Activated CD4-positive, CD25-positive, alpha-beta regulatory T cell treated with anti-CD3 and anti-CD28 coated beads, Interleukin-2, amount 50 U/mL, for 72 hours (primary cell): ENCODE results near the gene ANAPC16.
"Not testable (repeated sequence)": the region's sequence is repeated elsewhere in the genome, so short reads cannot be mapped to it uniquely, and the experiment has no call there.

ENCODE experiments used
- DNase-seq: peaks from one replicate; pipeline ENCODE4 v3.0.0; 2021

Gene ANAPC16

DNA sequence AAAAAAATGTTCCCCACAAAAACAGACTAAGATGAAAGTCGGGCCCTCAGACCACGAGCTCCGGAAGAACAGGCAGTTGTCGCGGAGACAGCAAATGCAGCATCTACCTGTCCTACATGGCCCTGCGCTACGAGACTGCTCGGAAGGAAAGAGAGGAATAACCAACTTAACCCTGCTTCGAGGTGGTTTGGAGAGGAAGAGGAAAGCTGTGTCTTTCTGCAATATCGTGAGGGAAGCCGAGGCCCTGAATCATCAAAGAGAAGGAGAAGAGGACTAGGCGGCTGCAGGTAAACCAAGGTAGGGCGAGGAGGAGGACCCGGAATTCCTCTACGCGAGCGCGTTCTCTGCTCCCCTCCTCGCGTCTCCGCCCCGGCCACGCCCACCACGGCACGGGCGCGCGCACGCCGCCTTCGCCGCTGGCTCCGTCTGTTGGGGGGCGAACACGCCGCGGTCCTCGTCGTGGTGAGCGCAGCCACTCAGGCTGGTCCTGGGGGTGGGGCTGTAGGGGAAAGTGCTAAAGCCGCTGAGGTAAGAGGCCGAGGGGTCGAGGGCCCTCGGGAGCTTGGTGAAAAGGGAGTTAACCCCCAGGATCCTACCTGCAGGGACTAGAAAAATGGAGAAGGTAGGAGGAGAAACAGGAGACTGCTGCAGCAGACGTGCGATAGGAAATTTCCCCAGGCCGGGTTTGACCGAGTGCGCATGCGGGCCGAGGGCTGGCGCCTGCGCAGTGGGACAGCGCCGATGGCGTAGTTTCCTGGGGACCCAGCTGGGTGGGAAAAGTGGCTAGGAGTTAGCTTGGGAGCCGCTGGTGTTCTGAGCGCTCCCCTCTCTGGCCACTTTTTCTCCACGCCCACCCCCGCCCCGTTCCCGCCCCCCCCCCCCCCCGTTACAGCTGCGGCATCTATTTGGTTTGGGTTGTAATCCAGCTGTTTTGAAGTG, at the start of gene ANAPC16, which contains the start of gene ASCC1:
ANAPC16 (plus strand) TSS at position 402 of the 939 bp plus-strand sequence. CDS start 7,903 bp downstream, outside the sequence.
ASCC1 (minus strand) TSS at position 666 of the 939 bp plus-strand sequence. CDS start 2,978 bp downstream, outside the sequence.
- DNase-seq, result peak; percentile 97

DNA sequence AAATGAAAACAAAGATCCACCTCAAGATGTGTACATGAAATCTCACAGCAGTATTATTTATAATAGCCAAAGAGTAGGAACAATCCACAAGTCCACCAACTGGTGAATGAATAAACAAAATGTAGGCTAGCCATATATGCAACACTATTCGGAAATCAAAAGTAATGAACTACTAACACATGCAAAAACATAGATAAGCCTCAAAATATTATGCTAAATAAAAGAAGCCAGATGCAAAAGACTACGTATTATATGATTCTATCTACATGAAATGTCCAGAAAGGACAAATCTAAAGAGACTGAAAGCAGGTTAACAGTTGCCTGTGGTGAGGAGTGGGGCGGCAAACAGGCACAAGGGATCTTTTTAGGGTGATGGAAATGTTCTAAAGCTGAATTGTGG, 48.7 kb upstream of the ANAPC16 start:
- no peak for DNase-seq

DNA sequence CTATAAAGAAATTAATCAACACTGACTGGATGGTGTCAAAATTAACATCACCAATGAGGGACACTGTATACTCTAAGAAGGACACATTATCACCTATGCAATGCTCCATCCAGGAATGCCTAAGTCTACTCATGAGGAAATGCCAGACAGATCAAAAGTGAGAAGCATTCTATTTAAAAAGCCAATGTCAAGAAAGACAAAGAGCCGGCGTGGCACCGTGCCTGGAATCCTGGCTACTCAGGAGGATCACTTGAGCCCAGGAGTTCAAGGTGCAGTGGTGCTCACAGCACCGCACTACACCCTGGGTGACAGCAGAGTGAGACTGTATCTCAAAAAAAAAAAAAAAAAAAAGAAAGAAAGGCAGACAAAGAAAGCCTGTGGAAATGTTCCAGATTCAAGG, 45.5 kb upstream of the ANAPC16 start:
- DNase-seq, result no peak

DNA sequence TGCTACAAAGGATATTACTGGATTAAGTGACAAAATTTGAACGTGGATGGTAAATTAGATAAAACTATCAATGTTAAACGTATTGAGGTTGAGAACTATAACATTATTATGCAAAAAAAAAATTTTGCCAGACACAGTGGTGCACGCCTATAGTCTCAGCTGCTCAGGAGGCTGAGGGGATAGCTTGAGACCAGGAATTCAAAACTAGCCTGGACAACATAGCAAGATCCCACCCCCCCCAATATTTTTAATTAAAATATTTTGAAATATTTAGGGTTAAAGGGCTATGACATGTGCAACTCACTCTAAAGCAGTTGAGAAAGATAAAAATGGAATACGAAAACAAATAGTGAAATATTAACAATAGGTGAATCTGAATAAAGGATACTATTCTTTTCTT, 45.1 kb upstream of the ANAPC16 start:
- no peak for DNase-seq

DNA sequence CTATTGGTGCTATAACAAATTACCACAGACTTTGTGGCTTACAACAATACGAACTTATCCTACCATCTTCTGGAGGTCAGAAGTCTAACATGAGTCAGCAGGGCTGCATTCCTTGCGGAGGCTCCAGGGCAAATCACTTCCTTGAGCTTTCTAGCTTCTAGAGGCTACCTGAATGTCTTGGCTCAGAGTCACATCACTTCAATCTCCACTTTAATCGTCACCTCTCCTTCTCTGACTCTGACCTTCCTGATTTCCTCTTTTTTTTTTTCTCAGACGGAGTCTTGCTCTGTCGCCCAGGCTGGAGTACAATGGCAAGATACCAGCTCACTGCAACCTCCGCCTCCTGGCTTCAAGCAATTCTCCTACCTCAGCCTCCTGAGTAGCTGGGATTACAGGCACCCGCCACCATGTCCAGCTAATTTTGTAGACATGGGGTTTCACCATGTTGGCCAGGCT, 44.6 kb upstream of the ANAPC16 start:
- no peak for DNase-seq

DNA sequence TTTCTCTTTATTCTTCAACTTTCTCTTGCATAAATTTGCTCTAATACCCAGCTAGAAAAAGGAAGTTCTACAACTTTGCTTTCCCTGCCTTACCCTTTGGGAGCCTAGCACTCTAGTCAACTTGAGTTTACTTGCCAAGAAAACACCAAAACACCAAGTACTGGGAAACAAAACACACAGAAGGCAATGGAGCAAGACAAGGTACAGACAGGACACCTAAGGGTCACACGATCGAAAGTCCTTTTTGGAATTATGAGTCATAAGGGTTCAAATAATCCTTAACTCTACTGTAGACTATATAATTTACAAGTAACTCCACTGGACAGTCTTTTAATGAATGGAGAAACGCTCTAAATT, 42.6 kb upstream of the ANAPC16 start:
- no peak for DNase-seq

DNA sequence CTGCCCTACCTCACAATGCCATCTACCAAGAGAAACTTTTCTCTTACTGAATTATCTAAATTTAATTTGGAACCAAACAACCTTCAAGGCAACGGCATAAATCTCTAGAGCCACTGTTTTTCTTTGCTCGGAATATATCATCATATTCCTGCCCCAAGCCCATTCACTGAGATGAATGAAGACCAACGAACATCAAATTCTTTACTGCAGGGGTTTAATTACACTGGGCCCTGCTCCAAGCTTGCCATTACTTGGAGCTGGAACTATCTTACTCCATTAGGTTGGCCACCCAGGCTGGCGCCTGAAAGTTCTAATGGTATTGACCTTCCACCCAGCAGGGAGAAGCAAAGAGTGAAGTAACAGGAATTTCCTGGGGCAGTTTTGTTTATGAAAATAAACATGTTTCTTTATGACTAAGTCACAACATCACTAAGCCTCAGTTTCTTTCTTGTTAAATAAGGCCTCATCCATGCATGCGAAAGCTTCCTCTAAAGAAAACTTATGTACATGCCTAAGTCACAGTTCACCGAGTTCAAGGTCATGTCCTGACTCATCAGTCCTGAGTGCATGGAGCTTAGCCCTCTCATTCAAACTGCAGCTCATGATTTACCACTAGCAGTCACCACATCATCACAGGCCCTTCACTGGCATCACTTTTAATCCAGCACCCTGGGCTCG, 42.1 kb upstream of the ANAPC16 start:
- DNase-seq, result no peak

DNA sequence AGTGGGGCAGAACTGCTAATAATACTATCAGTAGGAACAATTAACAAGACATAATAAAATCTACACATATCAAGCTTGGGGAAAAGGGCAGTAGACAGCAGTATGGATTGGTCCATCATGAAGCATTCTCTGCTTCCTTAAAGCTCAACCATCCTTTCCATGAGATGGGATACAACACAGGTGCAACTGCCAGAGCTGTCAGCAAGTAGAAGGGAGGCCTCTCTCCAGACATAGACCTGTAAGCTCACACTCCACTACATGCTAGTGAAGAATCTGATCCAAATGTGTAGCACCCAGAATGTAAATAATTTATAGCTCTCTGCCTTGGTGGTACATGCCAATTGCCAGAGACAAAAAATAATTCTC, 41.5 kb upstream of the ANAPC16 start:
- DNase-seq, result no peak

DNA sequence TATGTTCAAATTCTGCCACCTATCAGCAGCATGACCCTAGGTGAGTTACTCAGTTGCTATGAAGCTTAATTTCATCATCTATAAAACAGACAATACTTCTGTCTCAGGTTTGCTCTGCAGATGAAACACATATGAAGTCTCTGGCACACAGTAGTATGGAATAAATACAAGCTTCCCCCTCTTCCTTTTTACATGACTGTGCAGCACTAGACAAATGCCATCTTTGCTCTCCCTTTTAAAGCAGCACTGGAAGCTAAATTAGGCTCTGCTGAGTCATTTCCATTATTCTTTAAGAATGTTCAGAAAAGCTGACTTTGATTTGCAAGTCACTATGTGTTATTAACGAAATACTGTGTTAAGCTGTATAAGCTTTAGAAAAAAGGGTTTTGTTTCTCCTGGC, 40.7 kb upstream of the ANAPC16 start:
- no peak for DNase-seq

DNA sequence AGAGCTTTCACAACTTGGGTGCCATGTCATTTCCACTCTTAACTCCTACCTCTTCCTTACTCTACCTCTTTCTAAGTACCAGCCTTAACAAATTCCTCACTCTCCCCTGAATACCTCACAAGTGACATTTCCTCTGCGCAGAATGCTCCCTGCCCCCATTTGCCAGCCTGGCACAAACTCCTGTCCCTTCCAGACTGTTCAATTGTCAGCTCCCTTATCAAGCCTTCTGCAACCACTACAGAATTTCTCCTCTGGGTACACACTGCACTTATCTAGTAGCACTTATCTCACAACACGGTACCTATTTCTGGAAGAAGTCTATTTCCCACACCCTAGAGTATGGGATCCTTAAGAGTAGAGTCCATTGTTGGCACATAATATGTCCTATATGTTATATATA, 39.1 kb upstream of the ANAPC16 start:
- DNase-seq, result no peak

DNA sequence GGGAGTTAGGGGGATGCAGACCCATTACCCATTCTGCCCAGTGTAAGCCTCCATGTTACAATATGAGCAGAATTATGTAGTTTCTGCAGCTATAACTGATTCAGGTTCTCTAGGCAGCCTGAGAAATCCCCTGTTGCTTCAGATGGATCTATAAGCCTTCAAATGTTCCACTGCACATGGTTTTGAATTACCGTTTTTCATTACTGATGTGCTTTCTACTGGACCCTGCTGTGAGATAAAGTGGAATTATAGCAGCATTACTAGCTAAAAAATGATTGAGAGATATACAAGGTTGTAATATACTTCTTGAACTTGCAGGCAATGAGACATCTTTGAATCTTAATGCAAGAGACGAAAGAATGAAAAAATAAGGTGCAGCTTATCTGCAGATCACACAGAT, 38.4 kb upstream of the ANAPC16 start:
- DNase-seq, result no peak

DNA sequence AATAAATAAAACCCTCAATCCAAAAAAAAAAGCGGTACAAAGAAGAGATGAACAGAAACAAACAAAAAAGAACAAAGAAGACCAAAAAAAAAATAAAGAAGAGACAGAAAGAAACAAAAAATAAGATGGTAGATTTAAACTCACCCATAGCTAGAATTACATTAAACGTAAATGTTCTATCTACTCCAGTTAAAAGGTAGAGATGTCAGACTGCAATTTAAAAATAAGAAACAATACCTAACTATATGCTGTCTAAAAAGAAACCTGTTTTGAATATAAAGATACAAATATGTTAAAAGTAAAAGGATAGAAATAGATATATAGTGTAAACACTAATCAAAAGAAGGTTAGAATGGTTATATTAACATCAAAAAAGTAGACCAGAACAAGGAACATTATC, 31.7 kb upstream of the ANAPC16 start:
- no peak for DNase-seq

DNA sequence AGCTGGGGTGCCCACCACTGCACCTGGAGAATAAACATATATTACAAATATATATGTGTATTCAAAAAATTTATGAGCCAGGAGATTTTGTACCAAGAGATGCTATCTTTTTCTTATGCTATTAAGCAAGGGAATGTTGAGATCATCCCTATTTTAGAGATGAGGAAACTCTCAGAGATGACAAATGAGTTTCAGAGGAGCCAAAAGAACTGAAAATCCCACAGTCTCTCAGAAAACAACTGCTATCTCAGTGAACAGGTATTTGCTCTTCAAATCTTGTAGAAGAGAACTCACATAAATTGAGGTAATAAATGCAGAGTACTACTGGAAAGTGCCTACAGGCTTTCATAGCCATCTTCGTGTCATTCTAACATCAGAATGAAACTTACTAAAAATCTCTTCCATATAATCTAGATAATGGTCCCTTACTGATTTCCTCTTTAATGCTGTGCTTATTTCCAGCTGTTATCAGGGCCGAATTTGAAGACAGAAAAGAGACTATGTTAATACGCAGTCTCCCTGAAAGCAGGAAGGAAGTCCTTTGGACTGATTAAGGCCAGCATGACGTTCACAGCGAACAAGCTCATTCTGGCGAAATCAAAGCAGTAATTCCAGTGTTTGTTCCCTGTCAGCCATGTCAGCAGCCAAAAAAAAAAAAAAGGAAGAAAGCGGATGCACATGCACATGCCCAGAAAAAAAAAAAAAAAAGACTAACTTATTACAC, 29.4 kb upstream of the ANAPC16 start:
- DNase-seq, result no peak

DNA sequence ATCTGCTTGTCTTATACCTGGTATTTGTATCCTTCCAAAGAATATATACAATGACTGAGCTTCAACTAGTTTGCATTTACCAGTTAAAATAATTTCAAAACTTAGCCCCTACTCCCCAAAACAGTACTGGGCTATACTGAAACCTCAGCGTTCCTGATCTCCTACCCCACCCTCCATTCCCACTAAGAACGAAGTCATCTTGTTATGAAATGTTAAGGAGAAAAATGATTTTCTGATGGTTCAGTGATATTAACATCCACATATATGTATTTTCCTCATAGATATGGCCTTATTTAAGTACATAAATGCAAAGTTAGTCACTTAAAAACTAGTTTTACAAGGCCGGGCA, 28.9 kb upstream of the ANAPC16 start:
- DNase-seq, result no peak

DNA sequence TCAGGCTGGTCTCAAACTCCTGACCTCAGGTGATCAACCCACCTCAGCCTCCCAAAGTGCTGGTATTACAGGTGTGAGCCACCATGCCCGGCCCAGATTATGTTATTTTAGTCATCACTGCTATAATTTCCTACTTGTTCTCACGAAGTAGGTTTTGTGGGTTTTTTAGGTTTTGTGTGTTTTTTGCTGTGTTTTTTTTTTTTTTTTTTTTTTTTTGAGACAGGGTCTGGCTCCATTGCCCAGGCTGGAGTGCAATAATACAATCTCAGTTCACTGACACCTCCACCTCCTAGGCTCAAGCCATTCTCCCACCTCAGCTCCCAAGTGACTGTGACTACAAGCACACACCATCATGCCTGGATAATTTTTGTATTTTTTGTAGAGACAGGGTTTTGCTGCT, 20.9 kb upstream of the ANAPC16 start:
- DNase-seq, result no peak

DNA sequence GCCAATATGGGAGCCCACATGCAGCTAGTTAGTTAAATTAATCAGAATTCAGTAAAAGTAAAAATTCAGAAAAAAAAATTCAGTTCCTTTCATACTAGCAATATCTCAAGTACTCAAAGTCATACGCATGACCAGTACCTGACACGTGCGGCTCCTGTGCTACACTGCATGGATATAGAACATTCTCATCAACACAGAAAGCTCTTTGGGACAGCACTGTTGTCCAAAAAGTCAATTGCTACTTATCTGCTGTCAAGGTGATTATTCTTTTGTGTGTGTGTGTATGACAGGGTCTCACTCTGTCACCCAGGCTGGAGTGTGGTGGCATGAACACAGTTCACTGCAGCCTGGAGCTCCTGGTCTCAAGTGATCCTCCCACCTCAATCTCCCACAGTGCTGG, 14.9 kb upstream of the ANAPC16 start:
- DNase-seq, result no peak

DNA sequence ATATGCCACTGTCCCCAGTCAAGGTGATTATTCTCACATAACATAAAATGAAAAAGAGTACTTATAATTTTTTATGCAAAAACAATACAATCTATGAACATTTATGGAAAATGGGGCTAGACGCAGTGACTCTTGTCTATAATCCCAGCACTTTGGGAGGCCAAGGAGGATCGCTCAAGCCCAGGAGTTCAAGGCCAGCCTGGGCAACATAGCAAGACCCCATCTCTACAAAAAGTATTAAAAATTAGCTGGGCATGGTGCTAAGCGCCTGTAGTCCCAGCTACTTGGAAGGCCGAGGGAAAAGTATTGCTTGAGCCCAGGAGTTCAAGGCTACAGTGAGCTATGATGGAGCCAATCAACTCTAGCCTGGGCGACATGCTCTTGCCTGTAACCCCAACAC, 14.5 kb upstream of the ANAPC16 start:
- no peak for DNase-seq

DNA sequence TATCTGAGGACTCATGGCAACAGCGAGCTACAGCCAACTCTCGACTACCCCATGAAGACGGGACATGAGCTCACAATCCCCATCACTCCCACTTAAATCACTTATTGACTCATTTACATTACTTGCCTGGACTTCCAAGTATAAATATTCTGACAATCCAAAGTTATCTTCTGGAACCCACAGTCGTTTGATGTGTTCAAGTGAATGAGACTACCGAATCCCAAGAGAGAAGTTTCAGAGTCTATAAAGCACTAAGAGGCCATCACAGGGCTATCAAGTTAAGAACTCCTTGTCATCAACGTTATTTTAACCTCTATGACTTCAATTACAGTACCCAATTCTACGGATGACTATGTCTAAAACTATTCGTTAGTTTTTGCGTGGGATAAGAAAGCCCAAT, 11.5 kb upstream of the ANAPC16 start:
- DNase-seq, result no peak

DNA sequence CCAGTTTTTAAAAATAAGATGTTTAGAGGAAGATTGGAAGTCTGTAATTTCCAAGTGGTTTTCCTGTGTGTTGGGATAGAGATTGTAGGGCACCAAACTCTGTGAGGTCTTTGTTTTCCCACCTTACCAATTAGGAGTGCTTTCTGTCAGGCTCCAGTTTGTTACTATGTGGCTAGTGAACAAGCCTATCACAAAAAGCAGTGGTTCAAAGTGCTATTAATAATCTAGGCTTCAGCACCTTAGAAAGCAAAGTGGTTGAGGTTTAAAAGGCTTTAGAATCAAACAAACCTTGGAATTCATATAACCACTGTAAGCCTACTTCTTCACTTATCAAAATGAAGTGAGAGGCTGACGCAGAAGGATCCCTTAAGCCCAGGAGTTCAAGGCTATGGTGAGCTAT, 11.1 kb upstream of the ANAPC16 start:
- no peak for DNase-seq

DNA sequence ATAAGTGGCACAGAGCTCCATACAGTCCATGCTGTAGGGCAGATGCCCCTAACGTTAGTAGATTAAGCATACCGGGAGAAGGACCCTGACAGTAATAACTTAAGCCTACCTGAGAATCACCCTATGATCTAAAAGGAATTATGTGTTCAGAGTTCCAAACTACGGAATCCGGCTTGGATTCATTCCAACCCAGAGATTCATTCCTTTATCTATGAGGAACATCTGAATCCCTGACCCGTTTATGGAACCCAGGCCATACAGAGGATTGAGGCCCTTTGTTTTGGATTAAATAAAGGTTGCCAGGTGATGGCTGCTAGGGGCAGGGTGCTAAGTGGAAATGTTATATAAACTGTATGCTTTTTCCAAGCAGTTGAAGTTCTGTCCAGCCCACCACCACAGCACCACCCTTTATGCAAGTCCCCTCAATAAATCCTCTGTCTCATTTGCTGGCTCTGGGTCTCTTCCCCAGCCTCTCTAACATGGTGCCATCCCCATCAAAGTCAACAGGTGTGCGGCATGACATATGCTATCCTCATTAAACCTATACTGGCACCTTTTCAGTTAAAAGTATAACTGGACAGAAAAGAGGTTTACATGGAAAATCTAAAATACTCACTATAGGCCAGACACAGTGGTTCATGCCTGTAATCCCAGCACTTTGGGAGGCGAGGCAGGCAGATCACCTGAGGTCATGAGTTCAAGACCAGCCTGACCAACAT, 9.1 kb upstream of the ANAPC16 start:
- no peak for DNase-seq

DNA sequence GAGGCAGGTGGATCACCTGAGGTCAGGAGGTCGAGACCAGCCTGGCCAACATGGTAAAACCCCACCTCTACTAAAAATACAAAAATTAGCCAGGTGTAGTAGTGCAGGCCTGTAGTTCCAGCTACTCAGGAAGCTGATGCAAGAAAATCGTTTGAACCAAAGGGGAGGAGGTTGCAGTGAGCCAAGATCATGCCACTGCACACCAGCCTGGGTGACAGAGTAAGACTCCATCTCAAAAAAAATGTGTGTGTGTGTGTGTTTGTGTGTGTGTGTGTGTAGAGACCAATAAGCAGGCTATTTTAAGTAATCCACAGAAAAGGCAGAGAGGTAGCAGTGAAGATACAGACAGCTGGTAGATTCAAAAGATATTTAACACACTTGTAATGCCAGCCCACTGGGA, 7.3 kb upstream of the ANAPC16 start:
- DNase-seq, result not testable (repeated sequence)

DNA sequence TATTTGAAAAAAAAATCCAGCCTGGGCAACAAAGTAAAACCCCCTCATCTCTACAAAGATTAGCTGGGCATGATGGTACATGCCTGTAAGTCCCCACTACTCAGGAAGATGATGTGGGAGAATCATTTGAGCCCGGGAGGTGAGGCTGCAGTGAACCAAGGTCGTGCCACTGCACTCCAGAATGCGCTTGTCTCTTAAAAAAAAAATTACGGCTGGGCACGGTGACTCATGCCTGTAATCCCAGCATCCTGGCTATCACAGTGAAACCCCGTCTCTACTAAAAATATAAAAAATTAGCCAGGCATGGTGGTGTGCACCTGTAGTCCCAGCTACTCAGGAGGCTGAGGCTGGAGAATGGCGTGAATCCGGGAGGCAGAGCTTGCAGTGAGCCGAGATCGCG, 4.4 kb upstream of the ANAPC16 start:
- not testable (repeated sequence) for DNase-seq

DNA sequence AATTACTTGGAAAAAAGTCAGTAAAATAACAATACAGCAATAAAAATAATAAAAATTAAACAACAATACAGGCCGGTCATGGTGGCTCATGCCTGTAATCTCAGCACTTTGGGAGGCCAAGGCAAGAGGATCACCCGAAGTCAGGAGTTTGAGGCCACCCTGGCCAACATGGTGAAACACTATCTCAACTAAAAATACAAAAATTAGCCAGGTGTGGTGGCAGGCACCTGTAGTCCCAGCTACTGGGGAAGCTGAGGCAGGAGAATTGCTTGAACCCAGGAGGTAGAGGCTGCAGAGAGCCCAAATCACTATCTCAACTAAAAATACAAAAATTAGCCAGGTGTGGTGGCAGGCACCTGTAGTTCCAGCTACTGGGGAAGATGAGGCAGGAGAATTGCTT, 4.0 kb upstream of the ANAPC16 start:
- not testable (repeated sequence) for DNase-seq
